Measurements from ENCODE around the gene ATE1.

GRCh38 chr10:121724282-121724681, 203.5 kb downstream of the ATE1 start:
- TF ChIP-seq CTCF (IDR thresholded peaks at IDR 0.05) (no peak), POLR2A (IDR thresholded peaks at IDR 0.05) (no peak)

Data from heart left ventricle (tissue), 13 donors.